Fibroblast of pulmonary artery (primary cell): ENCODE measurements around the gene FCN1.

Experiments used
- DNase-seq: peaks from one replicate; pipeline ENCODE4 v3.0.0-alpha.2; 2010; ENCODE audit warnings: low read depth
- H3K4me3 ChIP-seq: replicated peaks from 2 replicates; pipeline ENCODE4 v1.5.1; 2011; ENCODE audit warnings: low read depth, mild to moderate bottlenecking, control low read depth, low read length, moderate library complexity
- TF ChIP-seq, protein P1 (sequence below): IDR thresholded peaks from 2 replicates; pipeline ENCODE4 v1.5.1; 2011; ENCODE audit warnings: mild to moderate bottlenecking, control low read depth, low read length, inconsistent platforms; ENCODE audit errors: missing control alignments

The FCN1 gene

DNA sequence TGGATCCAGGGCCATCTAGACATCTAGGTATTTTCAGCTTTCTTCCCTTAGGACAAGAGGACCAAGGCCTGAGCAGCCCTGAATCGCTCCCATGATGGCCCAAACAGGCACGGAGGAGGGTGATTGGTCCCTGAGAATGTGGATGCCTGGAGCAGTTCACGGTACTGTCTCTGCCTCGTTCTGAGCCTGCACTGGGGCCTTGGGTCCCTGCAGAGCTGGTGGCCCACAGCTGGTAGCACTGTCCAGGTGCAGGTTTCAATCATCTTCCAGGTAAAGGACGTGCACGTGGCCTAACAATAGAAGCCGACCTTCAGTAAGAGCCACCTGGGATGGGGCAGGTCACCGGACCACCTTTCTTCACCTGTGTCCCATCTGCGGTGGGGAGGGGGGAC is 19.4 kb upstream of the FCN1 start:
- TF ChIP-seq, protein P1, sequence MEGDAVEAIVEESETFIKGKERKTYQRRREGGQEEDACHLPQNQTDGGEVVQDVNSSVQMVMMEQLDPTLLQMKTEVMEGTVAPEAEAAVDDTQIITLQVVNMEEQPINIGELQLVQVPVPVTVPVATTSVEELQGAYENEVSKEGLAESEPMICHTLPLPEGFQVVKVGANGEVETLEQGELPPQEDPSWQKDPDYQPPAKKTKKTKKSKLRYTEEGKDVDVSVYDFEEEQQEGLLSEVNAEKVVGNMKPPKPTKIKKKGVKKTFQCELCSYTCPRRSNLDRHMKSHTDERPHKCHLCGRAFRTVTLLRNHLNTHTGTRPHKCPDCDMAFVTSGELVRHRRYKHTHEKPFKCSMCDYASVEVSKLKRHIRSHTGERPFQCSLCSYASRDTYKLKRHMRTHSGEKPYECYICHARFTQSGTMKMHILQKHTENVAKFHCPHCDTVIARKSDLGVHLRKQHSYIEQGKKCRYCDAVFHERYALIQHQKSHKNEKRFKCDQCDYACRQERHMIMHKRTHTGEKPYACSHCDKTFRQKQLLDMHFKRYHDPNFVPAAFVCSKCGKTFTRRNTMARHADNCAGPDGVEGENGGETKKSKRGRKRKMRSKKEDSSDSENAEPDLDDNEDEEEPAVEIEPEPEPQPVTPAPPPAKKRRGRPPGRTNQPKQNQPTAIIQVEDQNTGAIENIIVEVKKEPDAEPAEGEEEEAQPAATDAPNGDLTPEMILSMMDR: no peak
- H3K4me3 ChIP-seq: no peak overlapping the region
- DNase-seq: no peak

DNA sequence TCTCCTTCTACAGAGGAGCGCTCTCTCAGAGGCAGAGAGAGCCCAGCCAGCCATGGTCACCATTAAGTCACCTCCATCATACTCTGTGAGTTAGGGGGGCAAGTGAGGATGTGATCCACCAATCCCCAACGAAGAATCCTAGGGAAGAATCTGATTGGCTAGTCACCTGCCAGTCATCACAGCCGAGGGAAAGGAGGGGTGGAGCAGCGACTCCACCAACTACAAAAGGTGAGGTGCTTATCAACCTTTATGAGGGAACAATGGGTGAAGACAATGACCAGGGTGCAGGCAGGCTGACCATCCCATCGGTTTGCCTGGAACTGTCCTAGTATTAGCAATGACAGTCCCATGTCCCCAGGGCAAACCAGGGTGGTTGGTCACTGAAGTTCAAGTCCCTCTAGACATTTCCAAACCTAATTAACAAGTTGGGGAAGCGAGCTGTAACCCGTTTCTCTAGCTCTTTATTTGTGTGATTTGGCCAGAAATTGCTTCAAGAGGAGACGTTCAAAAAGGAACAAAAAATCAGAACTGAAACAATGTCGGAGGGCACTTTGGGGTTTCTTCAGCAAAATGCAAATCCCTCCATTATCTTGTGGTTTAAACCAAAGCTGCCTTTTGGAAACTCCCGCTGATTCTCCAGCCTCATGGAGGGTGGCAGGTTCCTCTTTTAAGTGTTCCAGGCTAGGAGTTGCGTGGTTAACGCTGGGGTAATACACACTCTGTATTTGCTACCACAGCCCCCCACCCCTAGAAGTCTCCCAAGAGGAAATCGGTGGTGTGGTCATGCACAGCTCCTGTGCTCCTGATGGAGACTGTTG is 18.8 kb upstream of the FCN1 start:
- H3K4me3 ChIP-seq: no peak overlapping the region
- TF ChIP-seq, protein P1: no peak
- DNase-seq: no peak

DNA sequence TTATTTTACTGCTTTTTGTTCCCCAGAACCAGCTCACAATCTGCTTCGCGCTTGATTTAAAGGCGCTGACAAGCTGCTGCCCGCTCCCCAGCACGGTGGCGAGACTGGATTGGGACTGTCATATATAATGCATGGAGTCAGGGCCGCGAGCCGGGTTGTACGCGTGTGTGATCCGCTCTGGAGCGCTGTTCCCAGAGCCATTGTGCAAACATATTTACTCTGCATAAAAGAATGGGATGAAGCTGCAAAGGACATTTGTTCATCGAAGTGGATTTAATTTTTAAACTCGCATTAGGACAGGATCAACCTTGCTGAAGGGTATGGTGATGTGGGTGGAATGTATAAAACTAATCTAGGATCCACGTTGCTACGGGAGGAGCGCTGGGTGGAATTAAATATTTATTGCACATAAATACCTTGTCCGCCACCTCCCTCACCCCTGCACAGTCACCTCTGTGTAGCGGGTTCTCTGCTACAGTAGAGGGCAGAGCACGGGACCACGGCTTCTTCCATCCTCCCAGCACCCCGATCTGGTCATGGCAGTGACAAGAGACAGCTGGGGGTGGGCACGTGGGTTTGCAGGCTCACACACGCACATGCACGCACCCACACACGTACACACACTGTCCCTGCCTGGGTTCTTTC is 18.1 kb upstream of the FCN1 start:
- DNase-seq: no peak
- TF ChIP-seq, protein P1: no peak
- H3K4me3 ChIP-seq: no peak overlapping the region

- TF ChIP-seq, protein P1: no peak
- DNase-seq: no peak
- H3K4me3 ChIP-seq: no peak overlapping the region
These were observed 17.4 kb upstream of the FCN1 start for GRCh38 chr9:134935056-134935640.

- H3K4me3 ChIP-seq: no peak overlapping the region
- no peak for DNase-seq
- TF ChIP-seq, protein P1: no peak
These were observed 15.5 kb upstream of the FCN1 start for GRCh38 chr9:134933076-134933659.

- no peak for DNase-seq
- TF ChIP-seq, protein P1: no peak
- no peak overlapping the region for H3K4me3 ChIP-seq
These were observed 14.9 kb upstream of the FCN1 start for GRCh38 chr9:134932606-134933005.
